ENCODE results near the gene NR2F1-AS1.

The NR2F1-AS1 gene

GRCh38 chr5:93580927-93581445, at the start of gene NR2F1-AS1:
TSS of gene NR2F1-AS1 (minus strand) at chr5:93581219.
- no peak for DNase-seq

GRCh38 chr5:93626801-93627200, 45.8 kb upstream of the NR2F1-AS1 start:
- DNase-seq: no peak

DNA sequence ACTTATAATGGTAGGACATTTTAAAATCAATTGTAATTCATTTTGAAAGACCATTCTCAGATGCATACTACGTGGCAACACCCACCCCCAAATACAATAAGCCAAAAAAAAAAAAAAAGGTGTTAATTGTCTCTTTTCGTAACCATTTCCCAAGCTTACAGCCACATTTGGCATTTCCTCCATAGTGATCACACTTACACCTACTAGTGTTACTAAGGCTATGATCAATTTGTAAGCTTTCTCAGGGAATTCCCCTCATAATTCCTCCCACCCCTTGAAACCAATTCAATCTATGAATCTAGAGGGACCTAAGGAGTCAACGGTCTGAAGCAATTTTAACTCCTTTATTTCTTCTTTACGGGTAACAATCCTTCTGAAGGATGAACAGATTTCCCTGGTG, 42.1 kb upstream of the NR2F1-AS1 start:
- DNase-seq: no peak

DNA sequence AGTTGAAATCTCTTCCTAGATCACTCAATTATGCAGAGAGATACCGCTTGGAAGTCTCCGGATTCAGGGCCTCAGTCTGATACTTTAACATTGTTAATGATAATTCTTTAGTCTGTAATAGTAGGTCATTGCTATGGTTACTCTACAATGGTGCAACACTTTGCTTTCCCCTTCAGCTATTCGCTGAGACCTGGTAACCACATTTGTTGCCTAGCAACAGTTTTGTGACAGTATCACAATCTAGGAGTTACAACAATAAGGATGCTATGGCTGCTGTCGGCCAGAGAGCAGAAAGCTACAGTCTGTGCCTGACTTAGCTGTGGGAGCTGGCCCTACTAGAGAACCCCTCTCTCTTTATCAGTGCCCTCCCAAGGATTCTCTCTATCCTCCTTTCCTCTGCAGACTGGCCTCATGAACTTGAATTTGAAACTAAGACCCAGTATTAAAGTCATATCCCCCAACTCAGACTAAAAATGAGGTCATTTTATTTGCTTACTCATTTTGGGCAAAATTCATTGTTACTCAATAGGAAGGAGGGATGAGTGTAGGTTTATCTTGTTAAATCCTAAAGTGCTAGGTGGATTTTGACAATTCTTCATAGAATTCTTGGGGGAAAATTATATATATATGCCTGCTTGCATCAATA, 41.3 kb upstream of the NR2F1-AS1 start:
- peak; percentile 54 for DNase-seq

DNA sequence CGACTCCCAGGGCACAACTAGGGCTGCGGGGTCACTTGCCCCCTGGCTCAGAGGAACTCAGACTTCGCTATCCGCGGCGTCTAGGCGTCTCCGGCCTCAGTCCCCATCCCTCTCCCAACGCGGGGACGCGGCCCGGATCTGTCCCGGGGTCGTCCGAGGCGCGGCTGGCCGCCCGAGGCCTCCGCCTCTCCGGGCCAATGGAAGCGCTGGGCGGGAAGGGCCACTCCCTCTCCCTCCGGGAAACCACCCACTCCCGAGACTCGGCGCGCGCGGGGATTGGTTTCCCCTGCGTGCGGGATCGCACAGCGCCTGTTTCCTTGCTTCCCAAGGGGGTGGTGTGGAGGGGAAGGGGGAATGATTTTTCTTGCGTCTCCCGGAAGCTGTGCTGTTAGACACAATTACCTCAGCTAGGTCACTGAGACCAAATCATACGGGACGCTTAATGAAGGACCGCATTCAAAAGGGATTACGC, 40.3 kb upstream of the NR2F1-AS1 start:
- DNase-seq: peak; percentile 81

DNA sequence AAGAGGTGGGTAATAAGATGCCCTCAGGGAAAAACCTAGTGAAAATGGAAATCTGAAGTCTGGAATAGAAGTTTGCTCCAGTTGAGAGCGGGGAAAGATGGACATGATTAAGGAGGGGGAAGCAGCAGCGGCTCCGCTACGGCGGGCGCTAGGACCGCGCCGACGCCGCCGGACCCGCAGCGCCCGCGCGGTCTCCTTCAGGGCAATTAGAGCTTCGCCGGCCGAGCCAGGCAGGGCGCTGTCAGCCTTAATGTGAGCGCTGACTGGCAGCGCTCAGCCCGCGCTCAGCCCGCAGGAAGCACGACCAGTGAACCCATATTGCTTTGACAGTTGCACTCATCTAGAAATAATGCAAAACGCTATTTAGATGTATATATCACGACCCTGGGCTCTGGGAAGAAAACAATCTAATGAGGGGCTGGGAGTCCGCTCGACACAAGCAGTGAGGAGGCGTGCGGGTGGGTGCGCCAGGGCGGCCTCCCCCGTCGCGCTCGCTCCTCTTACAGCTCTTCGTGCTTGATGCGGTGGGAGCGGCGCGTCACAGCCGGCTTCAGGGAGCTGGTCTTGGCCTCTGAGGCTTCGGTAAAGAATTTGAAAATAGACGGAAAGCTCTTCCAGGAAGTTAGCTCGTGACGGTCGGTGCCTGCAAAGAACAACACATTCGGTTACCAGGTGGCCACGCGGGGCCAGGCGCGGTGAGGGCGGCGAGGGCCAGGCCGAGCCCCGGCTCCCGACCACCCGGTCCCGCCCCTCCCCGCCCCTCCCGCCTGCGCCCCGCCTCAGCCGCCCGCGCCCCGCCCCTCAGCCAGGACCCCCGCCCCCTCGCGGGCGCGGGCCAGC, 39.7 kb upstream of the NR2F1-AS1 start:
- peak; percentile 50 for DNase-seq

DNA sequence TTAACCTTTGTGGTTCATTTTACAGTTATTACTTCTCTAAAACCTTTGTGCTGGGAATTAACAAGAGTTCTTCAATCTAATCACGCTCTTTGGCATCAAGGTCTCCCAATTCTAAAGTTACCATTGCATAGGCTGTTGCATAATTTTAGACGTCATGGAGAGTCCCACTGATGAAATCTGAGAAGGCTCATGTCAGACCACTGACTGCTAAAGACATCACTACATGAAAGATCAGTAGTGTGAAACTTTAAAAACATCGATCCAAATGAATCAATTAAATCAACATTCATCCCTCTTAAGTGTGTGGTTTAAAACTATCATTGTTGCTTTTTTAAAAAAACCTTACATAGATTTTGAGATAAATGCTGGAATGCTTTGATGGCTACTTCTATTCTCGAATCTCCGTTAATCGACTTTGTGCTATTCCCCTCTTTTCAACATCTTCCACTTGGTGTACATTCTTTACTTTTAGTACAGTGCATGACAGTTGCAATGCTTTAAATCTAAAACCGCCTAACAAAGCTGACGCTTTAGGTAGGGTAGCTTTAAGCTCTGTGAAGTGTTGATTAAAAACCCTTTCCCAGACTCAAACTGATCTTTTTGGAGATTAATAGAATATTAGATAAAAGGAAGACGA, 35.6 kb upstream of the NR2F1-AS1 start:
- DNase-seq: no peak

- DNase-seq: no peak
Measured at GRCh38 chr5:93612855-93613243, 31.8 kb upstream of the NR2F1-AS1 start.

GRCh38 chr5:93611976-93612854, 31.2 kb upstream of the NR2F1-AS1 start:
- no peak for DNase-seq

GRCh38 chr5:93611273-93611975, 30.4 kb upstream of the NR2F1-AS1 start:
- no peak for DNase-seq

- no peak for DNase-seq
Measured at GRCh38 chr5:93610581-93611272, 29.7 kb upstream of the NR2F1-AS1 start.

DNA sequence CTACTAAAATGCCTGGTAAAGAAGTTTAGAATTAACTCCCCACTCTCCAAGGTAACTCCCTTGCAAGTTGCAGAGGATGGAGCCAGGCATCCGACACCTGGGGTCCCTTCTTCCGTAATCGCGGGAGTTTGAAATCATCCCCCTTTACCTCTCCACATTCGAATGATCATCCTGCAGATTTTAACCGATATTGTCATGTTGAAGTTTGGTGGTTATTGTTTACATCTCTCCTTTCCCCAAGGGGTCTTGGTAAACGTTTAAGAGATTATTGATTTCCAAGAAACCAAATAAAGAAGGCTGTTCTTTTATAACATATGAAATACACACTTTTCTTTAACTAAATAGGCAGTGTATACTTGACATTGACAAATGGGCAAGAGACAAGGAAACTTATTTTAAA, 28.7 kb upstream of the NR2F1-AS1 start:
- DNase-seq: no peak

GRCh38 chr5:93608855-93609254, 27.8 kb upstream of the NR2F1-AS1 start:
- DNase-seq: no peak

GRCh38 chr5:93607367-93608258, 26.6 kb upstream of the NR2F1-AS1 start:
- DNase-seq: peak; percentile 52

- no peak for DNase-seq
Measured at GRCh38 chr5:93606382-93606752, 25.3 kb upstream of the NR2F1-AS1 start.

DNA sequence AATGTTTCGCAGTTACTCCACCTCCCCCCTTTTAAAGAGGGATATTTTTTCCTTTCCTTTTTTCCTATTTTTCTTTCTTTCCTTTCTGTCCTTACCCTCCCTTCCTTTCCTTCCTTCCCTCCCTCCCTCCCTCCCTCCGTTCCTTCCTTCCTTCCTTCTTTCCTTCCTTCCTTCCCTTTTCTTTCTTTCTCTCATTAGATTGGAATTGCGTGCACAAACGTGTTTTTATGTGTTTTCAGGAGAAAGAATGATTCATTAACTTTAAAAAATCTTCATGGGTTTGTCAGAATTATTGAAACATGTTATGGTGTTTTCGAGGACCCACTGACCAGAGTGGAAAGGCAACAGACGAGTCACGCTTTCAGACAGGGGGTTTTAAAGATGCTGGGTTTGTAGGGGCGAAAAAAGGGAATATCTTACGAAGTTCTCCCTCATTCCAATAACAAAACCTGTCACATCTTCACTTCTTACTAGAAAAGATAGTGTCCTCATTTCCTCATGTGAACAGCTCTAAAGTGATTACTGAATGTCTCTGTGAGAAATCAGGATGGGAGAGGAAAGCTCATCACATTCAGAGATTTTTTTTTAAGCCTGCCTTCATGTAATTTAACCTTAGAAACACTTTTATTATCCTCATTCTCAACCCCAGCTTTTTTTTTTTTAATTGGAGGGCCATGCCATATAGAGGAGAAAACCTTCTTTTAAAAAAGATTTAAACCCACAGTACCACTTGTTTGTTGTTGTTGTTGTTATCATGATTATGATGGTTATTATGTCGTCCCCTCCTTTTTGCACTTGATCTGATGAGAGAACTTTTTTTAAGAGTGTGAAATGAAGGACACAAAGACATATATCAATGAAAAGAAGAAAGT, 23.9 kb upstream of the NR2F1-AS1 start:
- DNase-seq: no peak

GRCh38 chr5:93603793-93604643, 23.0 kb upstream of the NR2F1-AS1 start:
- DNase-seq: no peak
